Heart left ventricle (tissue), 16 donors: ENCODE data around the gene SEPTIN11. TPM values are rescaled to one million over a fixed set of nuclear protein-coding genes. Genes with fewer than 3 reads are reported as not detected.
A peak's percentile ranks its signal among the peaks of the same experiment; 100 is the strongest.

Experiments used
- ATAC-seq, 4 donors: fragments of 200-7000 bp; cut with Tn5 transposase; one replicate each; pipeline ENCODE4 v1.9.1; 2020 to 2022; ENCODE audit warnings: moderate library complexity in 4 of 4, mild to moderate bottlenecking in 3 of 4, moderate number of reproducible peaks in 1 of 4
- DNase-seq, 5 donors: peaks; one replicate each; pipeline ENCODE4 v3.0.0-alpha.2; 2020
- H3K27ac ChIP-seq, 12 donors: fragments of 200-600 bp; sonication (generic) in 4 of 12; one replicate each; pipeline versions ENCODE4 v1.5.0 to v1.8.0; 2016 to 2022; ENCODE audit warnings: mild to moderate bottlenecking in 2 of 12
- H3K27me3 ChIP-seq, 9 donors: fragments of 200-600 bp; sonication (generic) in 2 of 9; one replicate each; pipeline versions ENCODE4 v1.5.1 to v1.8.0; 2016 to 2022; ENCODE audit warnings: mild to moderate bottlenecking in 3 of 9
- H3K36me3 ChIP-seq, 9 donors: fragments of 200-600 bp; sonication (generic) in 2 of 9; one replicate each; pipeline versions ENCODE4 v1.5.0 to v1.8.0; 2018 to 2022; ENCODE audit warnings: mild to moderate bottlenecking in 2 of 9
- H3K4me1 ChIP-seq, 12 donors: fragments of 200-600 bp; sonication (generic) in 4 of 12; one replicate each; pipeline versions ENCODE4 v1.5.0 to v1.8.0; 2016 to 2022; ENCODE audit warnings: mild to moderate bottlenecking in 3 of 12
- H3K4me3 ChIP-seq, 12 donors: fragments of 200-600 bp; sonication (generic) in 4 of 12; one replicate each; pipeline versions ENCODE4 v1.5.0 to v1.8.0; 2017 to 2022; ENCODE audit warnings: mild to moderate bottlenecking in 9 of 12, moderate library complexity in 4 of 12
- H3K9me3 ChIP-seq, 12 donors: fragments of 200-600 bp; sonication (generic) in 4 of 12; one replicate each; pipeline versions ENCODE4 v1.5.0 to v1.8.0; 2016 to 2022; ENCODE audit warnings: mild to moderate bottlenecking in 1 of 12
- CTCF ChIP-seq, 12 donors: fragments of 200-600 bp; sonication (generic) in 4 of 12; IDR thresholded peaks; one replicate each; pipeline versions ENCODE4 v1.5.0 to v1.8.0; 2018 to 2022; ENCODE audit warnings: antibody characterized with exemption in 12 of 12, mild to moderate bottlenecking in 5 of 12
- POLR2A ChIP-seq, 2 donors: fragments of 450-650 bp; IDR thresholded peaks; one replicate each; pipeline ENCODE4 v1.6.1; 2017; ENCODE audit warnings: antibody characterized with exemption in 2 of 2, mild to moderate bottlenecking in 2 of 2, moderate library complexity in 2 of 2
- WGBS, 4 donors: extraction: QIAGEN DNeasy Blood & Tissue Kit in 2 of 4; methylation state at CpG; one replicate each; pipeline versions ENCODE4 v1.1.5 to v1.1.7; 2013 to 2018; 5-methylcytosine and 5-hydroxymethylcytosine counted together
- intact Hi-C, 10 donors: fragments of 100-400 bp; cut with DNase I; formaldehyde crosslinking; loops; one replicate each; pipeline versions ENCODE4 v1.11.1 to v1.14.2; 2022
- polyA plus RNA-seq, 2 donors: library from polyadenylated mRNA; stranded (reverse); fragments of 200-250 nt; gene quantifications; one replicate each; pipeline ENCODE4 v1.2.3, GENCODE V29; 2013
- total RNA-seq, 9 donors: library from RNA; depleted of rRNA in 2 of 9; stranded (reverse); fragments of >200 nt in 2 of 9; fragmentation: NEBNext Ultra II Directional in 3 of 9; extraction: Animal tissue kit (Norgen Biotek cat#: 25700) in 3 of 9; gene quantifications; one replicate each; pipeline versions ENCODE4 v1.1.0 to v1.2.4, GENCODE V29; 2016 to 2023
- donor health status: ischemic (EF 13 %, LVEDD 7.1; RV severe dilation, severe dysfunction).
- donor health status: healthy with polysubstance abuse.
- donor health status: DM: no; HTN: yes; CAD: no.
- donor health status: DM: no; HTN: no; CAD: no.
- donor health status: ischemic (EF 25% LVEDD 6.9; RV normal size, moderate dysfunction).
- donor health status: ischemic (EF 25% LVEDD 5.7; RV mildly dilated, moderate dysfunction).
- donor health status: healthy.
- donor health status: DM: yes; HTN: yes; CAD: no.
- donor health status: ischemic (EF 35%, LVEDD 5.7; RV mildly dilated, moderate dysfunction).
- donor health status: nonischemic (EF 11% LVEDD 7.7; RV severe dilation, severe dysfunction).
- donor health status: DM: yes; HTN: yes; CAD: no.
- donor health status: PGD.
- donor health status: ischemic (EF 29% LVEDD 5.4; RV normal size, mild dysfunction).
- donor health status: nonischemic (EF 23%, LVEDD 6.1; RV moderate dilation, normal function).

Gene SEPTIN11
- total and polyA plus RNA-seq, 11 donors: 9.9 to 58.9 (median 31.9) TPM

- TF ChIP-seq CTCF (IDR thresholded peaks at IDR 0.05) (peak in 1 of 12 donors; percentile 12), POLR2A (IDR thresholded peaks at IDR 0.05) (no peak)
- Histone ChIP-seq H3K27ac (peak overlapping the region; percentile 4 to 63 (median 43)), H3K9me3 (no peaks in the 10 kb centered on the region), H3K36me3 (no peaks in the 10 kb centered on the region), H3K4me1 (peaks cover 0 to 73% (median 43%) of the 10 kb centered on the region in 12 donors), H3K4me3 (peak overlapping the region in 2 of 12 donors; percentile 24 to 28), H3K27me3 (no peaks in the 10 kb centered on the region)
- intact Hi-C loops: loop anchor here in 2 of 10 donors (5.0 kb wide), 1 partner anchor 35 kb away; no protein-coding TSS in a partner anchor
- DNase-seq (peak; percentile 21 to 71 (median 58)), ATAC-seq (peak in 3 of 4 donors; percentile 30 to 48 (median 41))
- 47 to 55% (median 53%) methylated on average over 5 of the region's 5 CpGs for WGBS, 4 donors
These were observed 37.6 kb downstream of the SEPTIN11 start for GRCh38 chr4:76987153-76987591.

DNA sequence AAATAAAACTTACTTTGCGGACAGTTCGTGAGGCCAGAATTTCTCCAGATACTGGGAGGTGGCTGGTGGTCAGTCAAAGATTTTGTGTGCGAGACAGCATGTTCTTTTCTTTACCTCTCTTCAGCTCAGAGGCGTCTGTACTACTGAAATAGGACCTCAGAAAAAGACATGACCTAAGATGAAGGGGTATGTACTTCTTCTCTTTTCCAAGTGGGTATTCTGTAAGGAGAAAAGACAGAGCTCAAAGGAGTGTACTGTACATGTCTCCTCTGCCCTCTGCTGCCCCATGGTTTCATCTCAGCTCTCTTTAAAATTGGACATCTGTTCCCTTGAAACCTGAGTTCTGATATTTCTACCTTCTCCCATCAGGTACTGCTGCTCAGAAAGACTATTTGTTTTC, 38.1 kb downstream of the SEPTIN11 start:
- H3K36me3 ChIP-seq: no peaks in the 10 kb centered on the region
- peaks cover 0 to 73% (median 40%) of the 10 kb centered on the region in 12 donors for H3K4me1 ChIP-seq
- ATAC-seq (no peak), DNase-seq (no peak)
- WGBS, 4 donors: 69 to 79% (median 75%) methylated on average over 4 of the region's 4 CpGs
- intact Hi-C loops: loop anchor here in 2 of 10 donors (5.0 kb wide), 1 partner anchor 35 kb away; no protein-coding TSS in a partner anchor
- peak overlapping the region in 10 of 12 donors; percentile 8 to 63 (median 43) for H3K27ac ChIP-seq
- H3K4me3 ChIP-seq: peak overlapping the region in 2 of 12 donors; percentile 24 to 28
- H3K27me3 ChIP-seq: no peaks in the 10 kb centered on the region
- H3K9me3 ChIP-seq: no peaks in the 10 kb centered on the region
- TF ChIP-seq CTCF (IDR thresholded peaks at IDR 0.05): no peak
- TF ChIP-seq POLR2A (IDR thresholded peaks at IDR 0.05): no peak

DNA sequence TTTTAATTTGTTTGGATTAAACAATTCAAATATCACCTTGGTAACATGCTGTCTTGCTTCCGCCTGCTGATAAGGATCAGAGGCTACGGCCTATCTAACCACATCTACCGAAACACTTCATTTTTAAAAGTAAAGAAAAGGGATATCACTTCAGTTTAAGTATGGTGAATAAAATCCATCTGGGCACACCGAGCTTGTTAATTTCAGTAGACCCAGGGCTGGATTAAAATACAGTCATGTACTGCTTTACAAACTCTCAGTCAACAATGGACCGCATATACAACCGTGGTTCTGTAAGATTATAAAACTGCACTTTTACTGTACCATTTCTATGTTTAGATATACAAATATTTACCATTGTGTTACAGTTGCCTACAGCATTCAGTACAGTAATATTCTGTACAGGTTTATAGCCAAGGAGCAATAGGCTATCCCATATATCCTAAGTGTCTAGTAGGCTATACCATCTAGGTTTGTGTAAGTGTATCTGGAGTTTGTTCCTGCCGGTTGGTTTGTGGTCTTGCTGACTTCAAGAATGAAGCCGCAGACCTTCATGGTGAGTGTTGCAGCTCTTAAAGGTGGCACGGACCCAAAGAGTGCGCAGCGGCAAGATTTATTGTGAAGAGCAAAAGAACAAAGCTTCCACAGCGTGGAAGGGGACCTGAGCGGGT, 40.0 kb downstream of the SEPTIN11 start:
- no peak for TF ChIP-seq POLR2A (IDR thresholded peaks at IDR 0.05)
- TF ChIP-seq CTCF (IDR thresholded peaks at IDR 0.05): no peak
- no peaks in the 10 kb centered on the region for H3K36me3 ChIP-seq
- DNase-seq (no peak), ATAC-seq (no peak)
- no peaks in the 10 kb centered on the region for H3K27me3 ChIP-seq
- 83 to 94% (median 91%) methylated on average over 13 of the region's 13 CpGs for WGBS, 4 donors
- no peaks in the 10 kb centered on the region for H3K9me3 ChIP-seq
- intact Hi-C loops: loop anchor here in 3 of 10 donors (5.0 kb wide), 1 partner anchor 37 kb away; no protein-coding TSS in a partner anchor
- peaks cover 0 to 71% (median 32%) of the 10 kb centered on the region in 12 donors for H3K4me1 ChIP-seq
- peak overlapping the region in 1 of 12 donors; percentile 9 for H3K4me3 ChIP-seq
- H3K27ac ChIP-seq: no peak overlapping the region

GRCh38 chr4:76990288-76991080, 40.9 kb downstream of the SEPTIN11 start:
- TF ChIP-seq CTCF (IDR thresholded peaks at IDR 0.05) (no peak), POLR2A (IDR thresholded peaks at IDR 0.05) (no peak)
- Histone ChIP-seq H3K27me3 (no peaks in the 10 kb centered on the region), H3K27ac (peak overlapping the region in 1 of 12 donors; percentile 14), H3K9me3 (no peaks in the 10 kb centered on the region), H3K36me3 (no peaks in the 10 kb centered on the region), H3K4me3 (no peak overlapping the region), H3K4me1 (peaks cover 0 to 64% (median 26%) of the 10 kb centered on the region in 12 donors)
- intact Hi-C loops: loop anchor here in 1 of 10 donors (5.0 kb wide), 1 partner anchor 38 kb away; no protein-coding TSS in a partner anchor
- DNase-seq (no peak), ATAC-seq (no peak)
- 91 to 93% (median 92%) methylated on average over 11 to 12 of the region's 12 CpGs for WGBS, 4 donors
